HepG2 (cell line): Measurements from ENCODE around the gene BPIFA1. TPM values are rescaled to one million over a fixed set of nuclear protein-coding genes. Genes with fewer than 3 reads are reported as not detected.

Source experiments
- BCL3 ChIP-seq: sonication (generic); formaldehyde crosslinking; IDR thresholded peaks from 2 replicates; pipeline ENCODE4 v1.5.1; 2020; ENCODE audit warnings: mild to moderate bottlenecking, missing genetic modification reagents, moderate library complexity
- BORCS8-MEF2B ChIP-seq: sonication (generic); formaldehyde crosslinking; IDR thresholded peaks from 2 replicates; pipeline ENCODE4 v1.8.0; 2022; ENCODE audit warnings: mild to moderate bottlenecking, missing genetic modification reagents
- BRD4 ChIP-seq: sonication (generic); formaldehyde crosslinking; IDR thresholded peaks from 2 replicates; pipeline ENCODE4 v1.4.0; 2020; ENCODE audit warnings: missing genetic modification reagents
- ELF3 ChIP-seq: IDR thresholded peaks from 2 replicates; pipeline ENCODE4 v1.6.1; 2016; ENCODE audit warnings: missing genetic modification reagents, missing compliant biosample characterization
- EZH2 ChIP-seq: conservative IDR thresholded peaks from 2 replicates; pipeline ENCODE4 v1.6.1; 2012; ENCODE audit warnings: mild to moderate bottlenecking, low read depth, low read length, moderate library complexity
- HMG20A ChIP-seq: IDR thresholded peaks from 2 replicates; pipeline ENCODE4 v1.6.1; 2016; ENCODE audit warnings: borderline replicate concordance
- JARID2 ChIP-seq: sonication (generic); formaldehyde crosslinking; IDR thresholded peaks from 2 replicates; pipeline ENCODE4 v1.8.1; 2023; ENCODE audit warnings: missing genetic modification reagents, inconsistent platforms; ENCODE audit not compliant: insufficient replicate concordance
- KDM4B ChIP-seq: sonication (generic); formaldehyde crosslinking; IDR thresholded peaks from 2 replicates; pipeline ENCODE4 v1.4.0; 2020; ENCODE audit warnings: missing genetic modification reagents
- KDM5B ChIP-seq: sonication (generic); formaldehyde crosslinking; IDR thresholded peaks from 2 replicates; pipeline ENCODE4 v1.4.0; 2020; ENCODE audit warnings: missing genetic modification reagents, mild to moderate bottlenecking, borderline replicate concordance
- LCORL ChIP-seq, 2 experiments: fragments of 450-650 bp in 1 of 2; sonication (generic) in 1 of 2; formaldehyde crosslinking in 1 of 2; IDR thresholded peaks; 2 replicates each; pipeline versions ENCODE4 v1.5.0 to v1.6.1; 2017 to 2020; ENCODE audit warnings: antibody characterized with exemption in 1 of 2, missing genetic modification reagents in 1 of 2
- MTA1 ChIP-seq: sonication (generic); formaldehyde crosslinking; IDR thresholded peaks from 2 replicates; pipeline ENCODE4 v1.4.0; 2020; ENCODE audit warnings: missing genetic modification reagents, mild to moderate bottlenecking, borderline replicate concordance
- MTF2 ChIP-seq: sonication (generic); formaldehyde crosslinking; IDR thresholded peaks from 2 replicates; pipeline ENCODE4 v1.5.0; 2020; ENCODE audit warnings: missing genetic modification reagents, borderline replicate concordance
- NKX3-1 ChIP-seq: sonication (generic); formaldehyde crosslinking; IDR thresholded peaks from 2 replicates; pipeline ENCODE4 v1.5.0; 2020; ENCODE audit warnings: missing genetic modification reagents
- NPAS2 ChIP-seq: sonication (generic); formaldehyde crosslinking; IDR thresholded peaks from 2 replicates; pipeline ENCODE4 v1.8.0; 2022; ENCODE audit warnings: mild to moderate bottlenecking, missing genetic modification reagents, borderline replicate concordance
- NR2C2 ChIP-seq: sonication (generic); formaldehyde crosslinking; IDR thresholded peaks from 2 replicates; pipeline ENCODE4 v1.4.0; 2020; ENCODE audit warnings: missing genetic modification reagents, mild to moderate bottlenecking, moderate library complexity, borderline replicate concordance
- RCOR2 ChIP-seq: IDR thresholded peaks from 2 replicates; pipeline ENCODE4 v1.6.1; 2016; ENCODE audit warnings: missing biosample characterization, missing genetic modification reagents
- SAFB2 ChIP-seq: sonication (generic); formaldehyde crosslinking; IDR thresholded peaks from 2 replicates; pipeline ENCODE4 v1.5.1; 2020; ENCODE audit warnings: missing genetic modification reagents, low read depth, mild to moderate bottlenecking, borderline replicate concordance
- SALL1 ChIP-seq: sonication (generic); formaldehyde crosslinking; IDR thresholded peaks from 2 replicates; pipeline ENCODE4 v1.8.0; 2022; ENCODE audit warnings: mild to moderate bottlenecking, missing genetic modification reagents
- SP5 ChIP-seq: IDR thresholded peaks from 2 replicates; pipeline ENCODE4 v1.6.1; 2016; ENCODE audit warnings: low read depth, borderline replicate concordance
- ZFAT ChIP-seq: sonication (generic); formaldehyde crosslinking; conservative IDR thresholded peaks from 2 replicates; pipeline ENCODE4 v1.8.1; 2023; ENCODE audit warnings: missing genetic modification reagents, inconsistent platforms
- ZHX1 ChIP-seq: sonication (generic); formaldehyde crosslinking; IDR thresholded peaks from 2 replicates; pipeline ENCODE4 v1.8.1; 2022; ENCODE audit warnings: low read depth, mild to moderate bottlenecking, missing genetic modification reagents
- ZNF160 ChIP-seq: sonication (generic); formaldehyde crosslinking; IDR thresholded peaks from 2 replicates; pipeline ENCODE4 v1.8.0; 2022; ENCODE audit warnings: mild to moderate bottlenecking, inconsistent platforms, missing genetic modification reagents
- ZNF260 ChIP-seq: sonication (generic); formaldehyde crosslinking; IDR thresholded peaks from 2 replicates; pipeline ENCODE4 v1.4.0; 2020; ENCODE audit warnings: missing genetic modification reagents, low read depth, mild to moderate bottlenecking, borderline replicate concordance
- ZNF496 ChIP-seq: sonication (generic); formaldehyde crosslinking; IDR thresholded peaks from 2 replicates; pipeline ENCODE4 v1.8.1; 2023; ENCODE audit warnings: mild to moderate bottlenecking, moderate library complexity, missing genetic modification reagents; ENCODE audit not compliant: insufficient replicate concordance
- ZNF724P ChIP-seq: sonication (generic); formaldehyde crosslinking; IDR thresholded peaks from 2 replicates; pipeline ENCODE4 v1.8.0; 2022; ENCODE audit warnings: missing genetic modification reagents, borderline replicate concordance
- polyA plus RNA-seq, 8 experiments: library from polyadenylated mRNA; depleted of rRNA in 3 of 8; stranded (reverse) in 7 of 8; unstranded in 1 of 8; fragments of >200 nt; fragmentation: Illumina TruSeq in 4 of 8; extraction: Trizol in 4 of 8; gene quantifications; 2 replicates each; pipeline versions ENCODE4 v1.2.1 to v1.2.3, GENCODE V29; 2011 to 2016; ENCODE audit warnings: low read depth in 4 of 8, missing spikeins in 1 of 8, mixed read lengths in 1 of 8; ENCODE audit not compliant: insufficient read depth in 1 of 8
- total RNA-seq, 5 experiments: library from RNA; depleted of rRNA; stranded (reverse); fragments of >200 nt; fragmentation: Illumina TruSeq; extraction: Trizol; gene quantifications; 2 replicates each; pipeline ENCODE4 v1.2.3, GENCODE V29; 2016; ENCODE audit warnings: low read depth in 1 of 5
- TF ChIP-seq, protein P1 (sequence below): IDR thresholded peaks from 2 replicates; pipeline ENCODE4 v1.6.1; 2016; ENCODE audit warnings: missing compliant biosample characterization, missing genetic modification reagents, borderline replicate concordance

Gene BPIFA1
- total and polyA plus RNA-seq, 2 of the 13 experiments (the other 11 are each of a cell fraction or from before 2014, with no cell fraction given) = not detected

GRCh38 chr20:33281550-33282146, 45.9 kb downstream of the BPIFA1 start (continued):
- TF ChIP-seq, protein P1, sequence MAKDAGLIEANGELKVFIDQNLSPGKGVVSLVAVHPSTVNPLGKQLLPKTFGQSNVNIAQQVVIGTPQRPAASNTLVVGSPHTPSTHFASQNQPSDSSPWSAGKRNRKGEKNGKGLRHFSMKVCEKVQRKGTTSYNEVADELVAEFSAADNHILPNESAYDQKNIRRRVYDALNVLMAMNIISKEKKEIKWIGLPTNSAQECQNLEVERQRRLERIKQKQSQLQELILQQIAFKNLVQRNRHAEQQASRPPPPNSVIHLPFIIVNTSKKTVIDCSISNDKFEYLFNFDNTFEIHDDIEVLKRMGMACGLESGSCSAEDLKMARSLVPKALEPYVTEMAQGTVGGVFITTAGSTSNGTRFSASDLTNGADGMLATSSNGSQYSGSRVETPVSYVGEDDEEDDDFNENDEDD (CRISPR knock-in tag) = peak; percentile 55; the same call in 1 of the 2 replicates
- TF ChIP-seq ZFAT (no peak), ZNF724P (no peak), BRD4 (CRISPR knock-in tag) (0 out of 2 replicates have a peak, but pooled peaks have one; percentile 35), LCORL (IDR thresholded peaks at IDR 0.05) (no peak), LCORL (CRISPR knock-in tag; IDR thresholded peaks at IDR 0.05) (no peak), BORCS8-MEF2B (peak; percentile 28; the same call in 1 of the 2 replicates), KDM5B (CRISPR knock-in tag) (peak; percentile 71; the same call in 1 of the 2 replicates), ZNF496 (no peak), ZHX1 (CRISPR knock-in tag) (no peak), RCOR2 (CRISPR knock-in tag) (no peak), SP5 (CRISPR knock-in tag) (no peak), KDM4B (CRISPR knock-in tag) (no peak), ELF3 (CRISPR knock-in tag) (peak; percentile 70), MTA1 (CRISPR knock-in tag) (no peak), NR2C2 (CRISPR knock-in tag) (no peak), EZH2 (no peak), BCL3 (0 out of 2 replicates have a peak, but pooled peaks have one; percentile 45), ZNF160 (CRISPR knock-in tag) (0 out of 2 replicates have a peak, but pooled peaks have one; percentile 52), MTF2 (CRISPR knock-in tag) (no peak), NPAS2 (CRISPR knock-in tag) (no peak), SALL1 (peak; percentile 77), JARID2 (CRISPR knock-in tag) (no peak), HMG20A (no peak), SAFB2 (CRISPR knock-in tag) (no peak), ZNF260 (CRISPR knock-in tag) (no peak), NKX3-1 (CRISPR knock-in tag) (no peak)
